ENCODE measurements around the gene DCUN1D1.

GRCh38 chr3:182989566-182989965 lies 9.2 kb upstream of the DCUN1D1 start:
- TF ChIP-seq, protein P1, sequence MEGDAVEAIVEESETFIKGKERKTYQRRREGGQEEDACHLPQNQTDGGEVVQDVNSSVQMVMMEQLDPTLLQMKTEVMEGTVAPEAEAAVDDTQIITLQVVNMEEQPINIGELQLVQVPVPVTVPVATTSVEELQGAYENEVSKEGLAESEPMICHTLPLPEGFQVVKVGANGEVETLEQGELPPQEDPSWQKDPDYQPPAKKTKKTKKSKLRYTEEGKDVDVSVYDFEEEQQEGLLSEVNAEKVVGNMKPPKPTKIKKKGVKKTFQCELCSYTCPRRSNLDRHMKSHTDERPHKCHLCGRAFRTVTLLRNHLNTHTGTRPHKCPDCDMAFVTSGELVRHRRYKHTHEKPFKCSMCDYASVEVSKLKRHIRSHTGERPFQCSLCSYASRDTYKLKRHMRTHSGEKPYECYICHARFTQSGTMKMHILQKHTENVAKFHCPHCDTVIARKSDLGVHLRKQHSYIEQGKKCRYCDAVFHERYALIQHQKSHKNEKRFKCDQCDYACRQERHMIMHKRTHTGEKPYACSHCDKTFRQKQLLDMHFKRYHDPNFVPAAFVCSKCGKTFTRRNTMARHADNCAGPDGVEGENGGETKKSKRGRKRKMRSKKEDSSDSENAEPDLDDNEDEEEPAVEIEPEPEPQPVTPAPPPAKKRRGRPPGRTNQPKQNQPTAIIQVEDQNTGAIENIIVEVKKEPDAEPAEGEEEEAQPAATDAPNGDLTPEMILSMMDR (IDR thresholded peaks at IDR 0.05), result no peak
- no peak for TF ChIP-seq EP300 (IDR thresholded peaks at IDR 0.05)
- TF ChIP-seq POLR2A (IDR thresholded peaks at IDR 0.05), result no peak
